ENCODE measurements around the gene MFSD12.

DNA sequence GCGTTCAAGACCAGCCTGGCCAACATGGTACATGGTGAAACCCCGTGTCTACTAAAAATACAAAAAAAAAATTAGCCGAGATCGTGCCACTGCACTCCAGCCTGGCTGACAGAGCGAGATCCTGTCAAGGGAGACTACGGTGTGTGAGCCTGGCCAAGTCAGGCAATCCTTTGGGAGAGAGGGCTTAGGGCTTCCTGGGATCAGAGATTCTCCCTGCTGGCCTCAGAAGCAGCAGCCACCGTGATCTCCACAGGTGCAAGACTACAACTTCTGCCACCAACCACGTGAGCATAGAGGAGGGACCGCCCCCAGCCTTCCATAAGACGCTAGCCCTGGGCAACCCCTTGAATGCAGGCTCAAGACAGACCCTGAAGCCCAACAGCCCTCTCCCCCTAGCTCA is 7.6 kb downstream of the MFSD12 start:
- TF ChIP-seq, protein P1, sequence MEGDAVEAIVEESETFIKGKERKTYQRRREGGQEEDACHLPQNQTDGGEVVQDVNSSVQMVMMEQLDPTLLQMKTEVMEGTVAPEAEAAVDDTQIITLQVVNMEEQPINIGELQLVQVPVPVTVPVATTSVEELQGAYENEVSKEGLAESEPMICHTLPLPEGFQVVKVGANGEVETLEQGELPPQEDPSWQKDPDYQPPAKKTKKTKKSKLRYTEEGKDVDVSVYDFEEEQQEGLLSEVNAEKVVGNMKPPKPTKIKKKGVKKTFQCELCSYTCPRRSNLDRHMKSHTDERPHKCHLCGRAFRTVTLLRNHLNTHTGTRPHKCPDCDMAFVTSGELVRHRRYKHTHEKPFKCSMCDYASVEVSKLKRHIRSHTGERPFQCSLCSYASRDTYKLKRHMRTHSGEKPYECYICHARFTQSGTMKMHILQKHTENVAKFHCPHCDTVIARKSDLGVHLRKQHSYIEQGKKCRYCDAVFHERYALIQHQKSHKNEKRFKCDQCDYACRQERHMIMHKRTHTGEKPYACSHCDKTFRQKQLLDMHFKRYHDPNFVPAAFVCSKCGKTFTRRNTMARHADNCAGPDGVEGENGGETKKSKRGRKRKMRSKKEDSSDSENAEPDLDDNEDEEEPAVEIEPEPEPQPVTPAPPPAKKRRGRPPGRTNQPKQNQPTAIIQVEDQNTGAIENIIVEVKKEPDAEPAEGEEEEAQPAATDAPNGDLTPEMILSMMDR (conservative IDR thresholded peaks at IDR 0.05; ENCODE audit: low read length) = no peak
- no peak for TF ChIP-seq EZH2phosphoT487 (IDR thresholded peaks at IDR 0.05; ENCODE audit: borderline replicate concordance, low read depth, low read length)
